ENCODE measurements around the gene TMA7.

Gene TMA7

DNA sequence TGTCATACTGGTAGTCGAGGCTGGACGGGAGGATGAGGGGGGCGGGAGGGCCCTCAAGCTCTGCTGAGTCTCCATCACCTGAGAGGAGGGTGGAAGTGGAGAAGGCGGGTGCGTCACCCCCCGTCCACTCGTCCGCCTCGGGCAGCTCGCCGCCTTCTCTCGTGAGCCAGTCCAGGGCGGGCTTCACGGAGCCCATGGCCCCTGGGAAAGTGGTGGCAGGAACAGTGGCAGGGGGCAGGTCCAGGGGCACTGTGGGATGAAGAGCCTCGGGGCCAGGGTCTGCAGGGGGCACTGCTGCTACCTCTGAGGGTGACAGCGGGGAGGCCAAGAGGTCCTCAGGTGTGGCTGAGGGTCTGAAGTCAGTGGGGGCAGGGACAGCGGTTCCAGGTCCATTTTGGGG is 20.5 kb upstream of the TMA7 start:
- no peak overlapping the region for H3K4me3 ChIP-seq (ENCODE audit: low read depth, low read length)
- TF ChIP-seq, protein P1, sequence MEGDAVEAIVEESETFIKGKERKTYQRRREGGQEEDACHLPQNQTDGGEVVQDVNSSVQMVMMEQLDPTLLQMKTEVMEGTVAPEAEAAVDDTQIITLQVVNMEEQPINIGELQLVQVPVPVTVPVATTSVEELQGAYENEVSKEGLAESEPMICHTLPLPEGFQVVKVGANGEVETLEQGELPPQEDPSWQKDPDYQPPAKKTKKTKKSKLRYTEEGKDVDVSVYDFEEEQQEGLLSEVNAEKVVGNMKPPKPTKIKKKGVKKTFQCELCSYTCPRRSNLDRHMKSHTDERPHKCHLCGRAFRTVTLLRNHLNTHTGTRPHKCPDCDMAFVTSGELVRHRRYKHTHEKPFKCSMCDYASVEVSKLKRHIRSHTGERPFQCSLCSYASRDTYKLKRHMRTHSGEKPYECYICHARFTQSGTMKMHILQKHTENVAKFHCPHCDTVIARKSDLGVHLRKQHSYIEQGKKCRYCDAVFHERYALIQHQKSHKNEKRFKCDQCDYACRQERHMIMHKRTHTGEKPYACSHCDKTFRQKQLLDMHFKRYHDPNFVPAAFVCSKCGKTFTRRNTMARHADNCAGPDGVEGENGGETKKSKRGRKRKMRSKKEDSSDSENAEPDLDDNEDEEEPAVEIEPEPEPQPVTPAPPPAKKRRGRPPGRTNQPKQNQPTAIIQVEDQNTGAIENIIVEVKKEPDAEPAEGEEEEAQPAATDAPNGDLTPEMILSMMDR (IDR thresholded peaks at IDR 0.05; ENCODE audit: borderline replicate concordance, insufficient read depth, low read depth, low read length) = no peak

DNA sequence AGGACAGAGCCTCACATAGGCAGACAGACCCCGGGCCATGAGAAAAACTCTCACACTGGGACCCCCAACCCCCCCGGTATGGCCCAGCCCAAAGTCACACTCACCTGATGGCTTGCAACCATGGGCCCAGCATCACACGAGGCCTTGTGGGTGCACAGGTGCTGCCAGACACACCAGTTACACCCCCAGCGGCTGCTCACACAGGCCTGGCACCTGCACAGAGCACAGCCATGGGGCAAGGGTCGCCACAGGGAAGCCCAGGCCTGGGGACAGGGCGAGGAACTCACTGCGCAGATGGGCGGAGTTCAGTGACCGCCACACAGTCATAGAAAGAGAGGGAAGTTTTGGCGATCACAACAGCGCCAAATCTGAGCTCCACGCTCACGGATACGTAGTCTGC is 19.5 kb upstream of the TMA7 start:
- TF ChIP-seq, protein P1 (IDR thresholded peaks at IDR 0.05; ENCODE audit: borderline replicate concordance, insufficient read depth, low read depth, low read length) = no peak
- H3K4me3 ChIP-seq (ENCODE audit: low read depth, low read length) = no peak overlapping the region

DNA sequence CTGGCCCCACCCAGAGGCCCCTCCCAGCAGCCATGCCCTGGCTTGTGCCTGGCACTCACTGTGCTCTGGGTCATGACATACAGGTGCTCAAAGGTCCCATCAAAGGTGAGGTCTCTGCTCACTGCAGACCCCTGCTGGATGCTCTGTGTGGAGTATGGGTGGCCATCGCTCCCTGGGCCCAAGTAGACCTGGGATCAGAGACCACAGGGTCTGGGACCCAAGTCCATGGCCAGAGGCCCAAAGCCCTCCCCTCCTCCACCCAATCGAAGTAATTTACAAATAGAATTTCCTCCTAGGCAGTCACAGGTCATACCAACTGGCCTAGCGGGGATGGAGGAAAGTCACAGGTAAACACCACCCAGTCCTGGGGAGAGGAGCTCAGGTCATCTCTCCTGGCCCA is 17.8 kb upstream of the TMA7 start:
- no peak overlapping the region for H3K4me3 ChIP-seq (ENCODE audit: low read depth, low read length)
- TF ChIP-seq, protein P1 (IDR thresholded peaks at IDR 0.05; ENCODE audit: borderline replicate concordance, insufficient read depth, low read depth, low read length) = peak; percentile 6; the same call in 1 of the 2 replicates

DNA sequence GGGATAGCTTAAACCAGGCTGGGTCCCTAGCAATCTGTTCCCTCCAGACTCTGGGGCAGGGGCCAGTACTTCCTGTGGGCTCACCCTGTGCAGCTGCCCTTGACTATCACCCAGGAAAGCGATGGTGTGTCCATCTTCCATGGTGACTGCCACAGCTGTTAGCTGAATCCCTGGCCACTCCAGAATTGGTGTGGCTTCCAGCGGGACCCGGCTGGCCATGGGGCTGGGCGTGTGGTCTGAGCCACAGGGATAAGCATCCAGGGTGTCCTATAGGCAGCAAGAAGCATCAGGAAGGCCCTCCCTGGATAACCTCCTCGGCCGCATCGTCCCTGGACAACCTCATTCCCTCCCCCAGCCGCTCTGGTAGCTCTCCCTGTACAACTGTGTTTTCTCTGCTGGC is 17.4 kb upstream of the TMA7 start:
- TF ChIP-seq, protein P1 (IDR thresholded peaks at IDR 0.05; ENCODE audit: borderline replicate concordance, insufficient read depth, low read depth, low read length) = no peak
- H3K4me3 ChIP-seq (ENCODE audit: low read depth, low read length) = no peak overlapping the region

DNA sequence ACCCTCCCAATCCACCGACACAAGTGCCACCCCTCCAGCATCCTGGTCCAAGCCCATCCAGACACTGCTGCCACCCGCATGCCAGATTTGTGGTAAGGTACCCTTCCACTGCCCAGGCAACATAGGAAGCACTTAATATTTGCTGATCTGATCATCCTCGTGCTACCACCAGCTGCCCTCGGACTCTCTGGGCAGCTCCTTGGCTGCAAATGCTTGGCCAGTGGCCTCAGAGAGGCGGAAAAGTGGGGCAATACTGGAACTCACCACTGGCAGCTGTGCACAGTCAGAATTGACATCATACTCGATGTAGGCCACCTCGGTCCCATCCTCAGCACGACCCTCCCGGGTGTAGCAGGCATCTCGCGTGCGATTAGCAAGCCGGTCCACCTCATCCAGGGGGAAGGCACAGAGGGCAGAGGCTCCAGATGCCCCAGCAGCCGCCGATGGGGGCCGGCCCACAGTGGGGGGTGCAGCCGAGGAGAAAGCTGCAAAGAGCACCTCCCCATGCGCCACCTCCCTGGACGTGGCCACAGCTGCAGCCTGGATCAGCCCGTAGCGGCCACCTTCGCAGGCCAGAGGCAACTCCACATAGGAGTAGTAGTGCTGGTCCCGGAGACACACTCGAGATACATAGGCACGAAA is 16.7 kb upstream of the TMA7 start:
- H3K4me3 ChIP-seq (ENCODE audit: low read depth, low read length) = no peak overlapping the region
- TF ChIP-seq, protein P1 (IDR thresholded peaks at IDR 0.05; ENCODE audit: borderline replicate concordance, insufficient read depth, low read depth, low read length) = no peak

DNA sequence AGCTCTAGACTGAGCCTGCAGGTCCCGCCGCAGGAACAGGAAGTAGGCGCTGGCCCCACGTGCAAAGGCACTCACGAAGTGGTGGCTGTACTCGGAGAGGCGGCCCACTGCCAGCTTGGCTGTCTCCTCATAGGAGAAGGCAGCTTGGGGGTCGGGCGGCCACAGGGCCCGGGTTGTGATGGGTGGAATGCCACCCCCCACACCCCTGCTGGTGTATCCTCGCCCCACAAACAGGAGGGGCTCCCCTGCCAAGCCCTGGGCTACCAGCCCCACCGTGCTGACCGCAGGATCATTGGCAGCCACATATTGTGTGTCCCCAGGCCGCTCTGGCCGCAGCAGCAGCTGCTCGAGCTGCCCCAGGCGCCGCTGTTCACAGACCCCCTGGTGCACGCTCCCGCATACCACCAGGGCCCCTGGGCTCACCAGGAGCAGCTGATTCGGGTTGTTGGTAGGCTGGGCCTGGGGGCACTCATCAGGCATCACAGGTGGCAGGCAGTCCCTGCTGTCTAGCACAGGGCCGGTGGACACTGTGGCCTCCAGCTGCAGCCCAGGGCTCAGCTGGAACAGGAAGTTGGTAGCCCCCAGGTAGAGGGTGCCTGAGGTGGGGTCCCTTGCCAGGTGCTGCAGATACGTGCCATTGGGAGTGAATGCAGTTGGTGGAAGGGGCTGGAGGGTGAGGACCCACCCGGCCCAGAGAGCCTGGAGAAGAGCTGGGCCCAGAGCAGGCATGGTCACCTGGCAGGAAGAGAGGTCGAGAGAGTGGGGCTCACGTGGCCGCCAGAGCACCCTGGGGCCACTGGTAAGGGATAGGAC is 16.0 kb upstream of the TMA7 start:
- TF ChIP-seq, protein P1 (IDR thresholded peaks at IDR 0.05; ENCODE audit: borderline replicate concordance, insufficient read depth, low read depth, low read length) = no peak
- no peak overlapping the region for H3K4me3 ChIP-seq (ENCODE audit: low read depth, low read length)

Measured in GM12875 (cell line).